Prostate gland (tissue), 2 donors: Measurements from ENCODE around the gene DDX51. TPM values are rescaled to one million over a fixed set of nuclear protein-coding genes. Genes with fewer than 3 reads are reported as not detected.

ENCODE experiments used
- DNase-seq: peaks from one replicate; pipeline ENCODE4 v3.0.0-alpha.2; 2019; ENCODE audit warnings: low spot score
- H3K27ac ChIP-seq, 2 donors: fragments of 200-600 bp; sonication (generic); 2 replicates each; pipeline ENCODE4 v1.5.1; 2017 to 2019
- H3K27me3 ChIP-seq: fragments of 200-600 bp; sonication (generic); replicated peaks from 2 replicates; pipeline ENCODE4 v1.5.1; 2019; ENCODE audit not compliant: insufficient read depth
- H3K36me3 ChIP-seq, 2 donors: fragments of 200-600 bp; sonication (generic); 1 replicate in 1 of 2; 2 replicates in 1 of 2; pipeline versions ENCODE4 v1.5.1 to v1.8.1; 2017 to 2019
- H3K4me1 ChIP-seq: fragments of 200-600 bp; sonication (generic); replicated peaks from 2 replicates; pipeline ENCODE4 v1.5.1; 2019
- H3K4me3 ChIP-seq, 2 donors: fragments of 200-600 bp; sonication (generic); 2 replicates each; pipeline ENCODE4 v1.5.1; 2017 to 2019
- H3K9me3 ChIP-seq: fragments of 200-600 bp; sonication (generic); 2 replicates; pipeline ENCODE4 v1.5.1; 2017
- CTCF ChIP-seq, 4 experiments: fragments of 200-600 bp in 2 of 4; fragments of 450-650 bp in 2 of 4; sonication (generic) in 2 of 4; IDR thresholded peaks; 1 replicate in 3 of 4; 2 replicates in 1 of 4; pipeline ENCODE4 v1.5.1; 2016 to 2019; ENCODE audit warnings: antibody characterized with exemption in 4 of 4, mild to moderate bottlenecking in 2 of 4, moderate library complexity in 2 of 4
- POLR2A ChIP-seq: fragments of 450-650 bp; IDR thresholded peaks from one replicate; pipeline ENCODE4 v1.6.1; 2016; ENCODE audit warnings: antibody characterized with exemption, mild to moderate bottlenecking
- POLR2AphosphoS5 ChIP-seq: sonication (generic); formaldehyde crosslinking; IDR thresholded peaks from one replicate; pipeline ENCODE4 v1.6.1; 2017; ENCODE audit warnings: antibody characterized with exemption
- WGBS: methylation state at CpG from one replicate; pipeline ENCODE4 v1.1.5; 2018; 5-methylcytosine and 5-hydroxymethylcytosine counted together
- intact Hi-C: fragments of 100-400 bp; cut with DNase I; formaldehyde crosslinking; loops from one replicate; pipeline ENCODE4 v1.14.2; 2022
- total RNA-seq, 2 donors: library from RNA; depleted of rRNA; stranded (reverse); fragments of >200 nt; gene quantifications; one replicate each; pipeline ENCODE4 v1.1.0, GENCODE V29; 2016

The DDX51 gene
- total RNA-seq, 2 donors from 2014 or later = 12.7 to 29.0 TPM

DNA sequence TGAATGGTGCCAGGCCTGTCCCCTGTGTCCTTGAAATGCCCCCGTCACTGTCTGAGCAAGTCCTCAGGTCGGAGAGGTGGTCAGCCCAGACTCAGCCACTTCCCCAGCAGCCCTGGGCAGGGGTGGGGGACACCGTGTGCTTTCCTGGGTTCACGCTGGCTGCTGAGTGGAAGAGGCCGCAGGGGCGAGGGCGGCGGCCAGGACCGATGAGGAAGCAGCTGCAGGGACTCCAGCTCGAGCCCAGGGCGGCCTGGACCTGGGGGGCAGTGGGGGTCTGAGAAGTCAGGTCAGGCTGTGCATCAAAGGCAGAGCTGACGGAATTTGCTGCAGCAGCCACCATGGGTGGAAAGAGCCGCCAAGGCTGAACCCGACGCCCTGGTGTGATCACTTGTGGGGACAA, 28.5 kb upstream of the DDX51 start:
- 68% methylated on average over 15 of the region's 15 CpGs for WGBS
- intact Hi-C loops = no loop called here
- no peak for DNase-seq
- H3K27ac ChIP-seq = no peak overlapping the region
- H3K9me3 ChIP-seq = no peaks in the 10 kb centered on the region
- H3K4me1 ChIP-seq = peaks cover 6% of the 10 kb centered on the region
- no peak overlapping the region for H3K4me3 ChIP-seq
- TF ChIP-seq CTCF (IDR thresholded peaks at IDR 0.05) (no peak), POLR2AphosphoS5 (no peak), POLR2A (no peak)
- no peaks in the 10 kb centered on the region for H3K36me3 ChIP-seq
- H3K27me3 ChIP-seq = peaks cover 31% of the 10 kb centered on the region

GRCh38 chr12:132171968-132172521, 27.9 kb upstream of the DDX51 start:
- Histone ChIP-seq H3K9me3 (no peaks in the 10 kb centered on the region), H3K27ac (no peak overlapping the region), H3K27me3 (peaks cover 27% of the 10 kb centered on the region), H3K4me1 (peaks cover 6% of the 10 kb centered on the region), H3K36me3 (no peaks in the 10 kb centered on the region), H3K4me3 (no peak overlapping the region)
- no peak for DNase-seq
- intact Hi-C loops = no loop called here
- WGBS = 87% methylated on average over 28 of the region's 28 CpGs
- TF ChIP-seq POLR2AphosphoS5 = no peak
- no peak for TF ChIP-seq POLR2A

DNA sequence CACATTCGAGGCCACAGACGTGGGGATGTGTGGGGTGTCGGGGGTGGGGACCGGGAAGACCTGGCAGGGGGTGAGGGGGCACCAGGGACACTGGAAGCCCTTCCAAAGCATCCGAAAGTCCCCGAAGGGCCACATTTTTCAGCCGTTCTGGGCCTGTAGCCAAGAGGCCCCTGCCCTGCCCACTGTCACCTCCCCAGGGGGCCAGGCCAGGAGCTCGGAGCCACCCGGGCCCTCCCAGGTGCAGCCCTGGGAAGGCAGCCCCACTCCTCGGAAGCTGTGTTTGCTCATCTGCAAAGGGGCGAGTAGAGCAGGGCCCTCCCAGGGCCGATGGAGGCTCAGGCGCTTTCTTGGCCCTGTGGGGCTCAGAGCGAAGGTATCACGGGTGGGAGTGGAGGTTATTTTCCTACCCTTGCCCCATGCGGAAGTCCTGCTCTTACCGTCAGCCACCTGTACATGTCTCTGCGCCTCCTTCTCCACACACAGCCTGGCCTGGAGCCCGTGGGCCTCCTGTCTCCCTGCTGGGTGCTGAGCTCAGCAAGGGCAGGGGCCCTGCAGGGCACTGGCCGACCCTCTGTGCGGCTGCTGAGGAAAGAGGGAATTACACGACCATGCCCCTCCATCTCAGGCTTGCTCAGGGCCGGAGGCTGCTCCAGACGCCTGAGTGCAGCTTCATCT, 27.3 kb upstream of the DDX51 start:
- no peak for TF ChIP-seq POLR2AphosphoS5
- TF ChIP-seq CTCF (IDR thresholded peaks at IDR 0.05) = no peak
- no peak for TF ChIP-seq POLR2A
- Histone ChIP-seq H3K9me3 (no peaks in the 10 kb centered on the region), H3K36me3 (no peaks in the 10 kb centered on the region), H3K27me3 (peaks cover 22% of the 10 kb centered on the region), H3K27ac (no peak overlapping the region), H3K4me1 (peaks cover 6% of the 10 kb centered on the region), H3K4me3 (no peak overlapping the region)
- DNase-seq = no peak
- intact Hi-C loops = no loop called here
- WGBS = 41% methylated on average over 24 of the region's 24 CpGs

GRCh38 chr12:132170637-132171292, 26.6 kb upstream of the DDX51 start:
- H3K36me3 ChIP-seq = no peaks in the 10 kb centered on the region
- peaks cover 6% of the 10 kb centered on the region for H3K4me1 ChIP-seq
- no peaks in the 10 kb centered on the region for H3K9me3 ChIP-seq
- H3K27me3 ChIP-seq = peaks cover 16% of the 10 kb centered on the region
- no peak overlapping the region for H3K4me3 ChIP-seq
- 64% methylated on average over 25 of the region's 33 CpGs for WGBS
- no peak overlapping the region for H3K27ac ChIP-seq
- TF ChIP-seq CTCF (IDR thresholded peaks at IDR 0.05) (no peak), POLR2A (no peak), POLR2AphosphoS5 (no peak)
- no peak for DNase-seq
- intact Hi-C loops = no loop called here

GRCh38 chr12:132170094-132170636, 26.0 kb upstream of the DDX51 start:
- 14% methylated on average over 16 of the region's 16 CpGs for WGBS
- peaks cover 11% of the 10 kb centered on the region for H3K27me3 ChIP-seq
- H3K36me3 ChIP-seq = no peaks in the 10 kb centered on the region
- H3K4me3 ChIP-seq = no peak overlapping the region
- no peak for DNase-seq
- H3K27ac ChIP-seq = no peak overlapping the region
- peaks cover 6% of the 10 kb centered on the region for H3K4me1 ChIP-seq
- TF ChIP-seq POLR2A = no peak
- no peak for TF ChIP-seq CTCF (IDR thresholded peaks at IDR 0.05)
- no peak for TF ChIP-seq POLR2AphosphoS5
- intact Hi-C loops = no loop called here
- H3K9me3 ChIP-seq = no peaks in the 10 kb centered on the region
